Activated CD4-positive, CD25-positive, alpha-beta regulatory T cell (primary cell): Measurements from ENCODE around the gene HTR4.
"Not testable (repeated sequence)": the region's sequence is repeated elsewhere in the genome, so short reads cannot be mapped to it uniquely, and the experiment has no call there.

ENCODE experiments used
- DNase-seq, 4 experiments: peaks; one replicate each; lab custom pipeline; 2025; lab: John Stamatoyannopoulos, UW

Gene HTR4

DNA sequence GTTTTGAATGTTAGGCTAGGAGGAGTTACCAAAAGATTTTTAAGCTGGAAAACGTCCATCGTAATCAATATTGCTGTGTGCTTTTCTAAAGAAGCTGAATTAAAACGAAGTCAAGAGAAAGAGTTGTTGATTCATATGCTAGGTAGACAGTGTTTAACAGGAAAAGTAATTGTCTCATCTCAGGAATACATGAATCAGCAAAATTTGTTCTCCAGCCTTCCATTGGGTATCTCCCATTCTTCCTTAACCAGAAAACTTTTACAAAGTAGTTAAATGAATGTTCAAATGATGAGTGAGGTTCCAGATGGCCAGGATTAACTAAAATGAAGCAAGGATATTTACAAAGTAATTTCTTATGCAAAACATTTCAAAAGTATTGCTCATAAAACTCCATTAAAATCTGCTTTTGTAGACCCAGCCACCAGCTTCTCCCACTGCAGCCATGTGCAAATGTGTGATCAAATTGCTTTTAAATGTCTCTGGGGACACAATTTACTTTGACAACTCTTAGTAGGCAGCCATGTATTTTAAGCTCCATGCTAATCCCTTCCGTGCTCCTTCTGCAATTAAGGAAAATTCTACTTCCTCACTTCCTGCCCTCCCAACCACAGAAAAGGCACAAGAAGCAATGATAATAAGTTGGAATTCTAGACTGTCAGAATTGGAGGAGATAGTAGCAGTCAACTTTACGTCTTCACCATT is 121.2 kb downstream of the HTR4 start:
- no peak for DNase-seq

DNA sequence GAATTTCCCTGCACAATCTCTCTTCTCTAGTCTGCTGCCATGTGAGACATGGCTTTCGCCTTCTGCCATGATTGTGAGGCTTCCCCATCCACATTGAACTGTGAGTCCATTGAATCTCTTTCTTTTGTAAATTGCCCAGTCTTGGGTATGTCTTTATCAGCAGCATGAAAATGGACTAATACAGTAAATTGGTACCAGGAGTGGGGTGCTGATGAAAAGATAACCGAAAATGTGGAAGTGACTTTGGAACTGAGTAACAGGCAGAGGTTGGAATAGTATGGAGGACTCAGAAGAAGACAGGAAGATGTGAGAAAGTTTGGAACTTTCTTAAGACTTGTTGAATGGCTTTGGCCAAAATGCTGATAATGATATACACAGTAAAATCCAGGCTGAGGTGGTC is 124.9 kb downstream of the HTR4 start:
- not testable (repeated sequence) for DNase-seq

DNA sequence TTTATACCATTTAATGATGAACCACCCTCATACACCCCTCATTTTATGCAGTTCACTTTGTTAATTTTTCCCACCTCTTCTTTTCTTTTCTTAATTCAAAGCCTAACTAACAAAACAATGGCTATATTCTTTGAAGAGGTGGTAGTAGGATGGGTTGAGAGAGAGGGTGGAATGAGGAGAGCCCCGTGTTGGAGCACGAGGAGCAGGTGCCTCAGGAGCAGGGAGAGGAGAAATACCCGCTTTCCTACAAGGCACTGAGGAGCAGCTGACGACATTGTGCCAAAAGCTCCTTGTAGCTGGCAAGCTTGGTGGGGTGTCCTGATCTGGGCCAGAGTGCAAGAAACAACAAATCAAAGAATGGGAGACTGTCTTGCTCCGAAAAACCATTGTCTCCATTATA is 129.6 kb downstream of the HTR4 start:
- DNase-seq: no peak

DNA sequence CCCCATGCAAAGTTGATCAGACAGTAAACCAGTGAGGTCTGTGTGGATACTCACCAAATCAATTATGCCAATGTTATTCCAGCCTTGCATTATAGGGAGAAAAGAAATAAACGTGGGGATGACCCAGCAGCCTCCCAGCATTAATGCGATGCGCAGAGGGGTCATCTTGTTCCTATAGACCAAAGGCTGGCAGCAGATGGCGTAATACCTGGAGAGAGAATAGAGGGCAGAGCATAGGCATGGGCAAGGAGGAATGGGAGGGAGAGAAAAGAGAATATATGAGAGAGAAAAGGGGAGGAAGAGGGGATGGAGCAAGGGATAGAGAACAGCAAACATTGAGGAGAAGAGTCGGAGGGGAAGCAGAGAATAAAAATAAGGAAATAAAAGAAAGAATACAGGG is 131.2 kb downstream of the HTR4 start:
- DNase-seq: no peak

DNA sequence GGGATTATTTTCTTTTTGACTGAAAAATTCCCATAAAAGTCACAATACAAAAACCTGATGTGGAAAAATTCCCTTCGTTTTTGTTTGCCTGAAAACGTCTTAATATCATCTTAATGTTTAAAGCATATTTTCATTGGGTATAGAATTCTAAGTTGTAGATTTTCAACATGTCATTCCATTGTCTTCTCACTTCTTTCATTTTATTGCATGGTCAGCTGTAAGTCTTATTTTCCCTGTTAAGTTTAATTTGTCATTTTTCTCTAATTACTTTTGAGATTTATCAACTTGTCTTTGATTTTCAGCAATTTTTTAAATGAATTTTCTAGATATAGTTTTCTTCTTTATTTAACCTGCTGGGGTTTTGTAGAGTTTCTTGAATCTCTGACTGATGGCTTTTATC is 138.9 kb downstream of the HTR4 start:
- DNase-seq: no peak

- DNase-seq: no peak
Measured at GRCh38 chr5:148514344-148514743, 140.0 kb downstream of the HTR4 start.

- no peak for DNase-seq
Measured at GRCh38 chr5:148512498-148512897, 141.8 kb downstream of the HTR4 start.

GRCh38 chr5:148511810-148512347 is 142.4 kb downstream of the HTR4 start:
- DNase-seq: no peak

DNA sequence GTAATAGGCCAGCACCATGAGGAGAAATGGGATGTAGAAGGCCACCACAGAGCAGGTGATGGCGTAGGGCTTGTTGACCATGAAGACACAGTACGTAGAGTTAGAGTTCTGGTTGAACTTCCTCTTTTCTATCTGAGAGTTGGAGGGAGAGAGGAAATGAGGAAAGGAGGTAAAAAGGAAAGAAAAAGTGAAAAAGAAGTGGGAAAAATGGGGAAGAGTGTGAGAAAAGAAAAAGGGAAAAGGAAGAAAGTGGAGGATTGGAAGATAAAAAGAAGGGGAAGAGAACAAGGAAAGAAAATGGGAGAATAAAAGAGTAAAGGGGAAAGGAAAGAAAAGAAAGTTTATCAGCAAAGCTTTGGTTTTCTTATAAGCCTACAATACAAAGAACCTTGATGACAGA is 144.4 kb downstream of the HTR4 start:
- no peak for DNase-seq

DNA sequence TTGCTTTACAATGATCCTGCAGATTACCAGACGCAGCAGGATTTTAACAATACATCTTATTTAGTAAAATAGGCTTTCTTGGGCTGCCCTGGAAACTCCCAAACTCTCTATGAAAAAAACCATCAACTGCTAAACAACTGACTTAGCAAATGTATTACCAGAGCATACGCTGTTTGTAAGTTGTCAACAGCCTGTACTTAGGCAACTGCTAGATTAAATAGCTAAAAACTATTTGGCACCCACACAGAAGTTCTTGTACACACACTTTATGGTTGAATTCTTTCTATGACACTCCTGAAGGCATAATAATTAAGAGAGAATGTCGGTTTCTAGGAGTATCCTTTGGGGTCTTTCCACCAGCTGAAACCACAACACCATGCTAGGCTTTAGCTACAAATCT is 146.7 kb downstream of the HTR4 start:
- no peak for DNase-seq

GRCh38 chr5:148499452-148499851 is 154.9 kb downstream of the HTR4 start:
- DNase-seq: no peak

GRCh38 chr5:148497757-148498156 is 156.6 kb downstream of the HTR4 start:
- no peak for DNase-seq

DNA sequence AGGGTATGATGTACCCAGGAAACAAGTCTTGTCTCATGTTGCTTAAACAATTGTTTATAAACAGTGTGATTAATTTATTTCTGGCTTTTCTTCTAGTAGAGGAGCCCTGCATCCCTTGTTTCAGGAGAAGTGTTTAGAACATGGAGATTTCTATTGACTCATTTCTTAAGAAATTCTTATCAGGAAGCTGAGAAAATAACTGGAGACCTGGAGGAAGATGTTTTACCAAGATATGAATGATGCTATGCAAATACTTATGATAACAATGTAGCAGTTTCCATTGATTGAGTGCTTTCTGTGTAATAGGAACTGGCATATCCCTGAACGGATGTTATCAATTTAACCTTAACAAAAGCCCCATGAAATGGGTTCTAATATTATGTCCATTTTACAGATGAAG is 162.0 kb downstream of the HTR4 start:
- no peak for DNase-seq

GRCh38 chr5:148491793-148492184 is 162.5 kb downstream of the HTR4 start:
- DNase-seq: no peak

DNA sequence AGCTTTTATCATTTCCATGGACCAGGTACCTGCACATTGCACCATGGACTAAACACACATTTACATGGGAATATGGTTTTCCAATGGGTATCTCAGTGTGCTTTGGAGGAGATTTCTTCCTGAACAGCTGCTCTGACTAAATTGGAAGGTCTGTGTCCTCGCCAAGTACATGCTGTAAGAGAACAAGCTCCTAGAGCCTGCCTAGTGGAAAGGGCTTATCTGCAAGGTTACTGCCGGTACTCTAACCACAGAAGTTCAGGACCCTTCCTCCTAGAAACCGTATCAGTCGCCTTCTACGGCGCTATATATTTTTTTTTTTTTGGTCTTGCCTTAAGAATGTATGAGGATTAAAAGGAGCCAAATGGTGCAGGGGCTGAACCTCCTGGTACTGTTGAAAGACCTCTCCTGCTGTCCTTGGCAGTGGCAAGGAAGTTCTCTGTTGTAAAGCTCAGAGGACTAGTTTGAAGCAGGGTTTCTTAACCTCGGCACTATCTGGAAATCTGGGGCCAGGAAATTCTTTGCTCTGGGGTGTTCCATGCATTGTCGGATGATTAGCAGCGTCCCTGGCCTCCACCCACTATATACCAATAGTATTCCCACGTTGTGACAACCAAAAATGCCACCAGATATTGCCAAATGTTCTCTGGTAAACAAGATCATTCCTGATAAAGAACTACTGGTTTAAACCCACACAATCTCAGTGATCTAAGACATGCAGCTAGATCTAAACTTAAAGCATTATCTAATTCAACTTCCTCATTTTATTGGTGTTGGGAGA is 163.1 kb downstream of the HTR4 start:
- DNase-seq: no peak

DNA sequence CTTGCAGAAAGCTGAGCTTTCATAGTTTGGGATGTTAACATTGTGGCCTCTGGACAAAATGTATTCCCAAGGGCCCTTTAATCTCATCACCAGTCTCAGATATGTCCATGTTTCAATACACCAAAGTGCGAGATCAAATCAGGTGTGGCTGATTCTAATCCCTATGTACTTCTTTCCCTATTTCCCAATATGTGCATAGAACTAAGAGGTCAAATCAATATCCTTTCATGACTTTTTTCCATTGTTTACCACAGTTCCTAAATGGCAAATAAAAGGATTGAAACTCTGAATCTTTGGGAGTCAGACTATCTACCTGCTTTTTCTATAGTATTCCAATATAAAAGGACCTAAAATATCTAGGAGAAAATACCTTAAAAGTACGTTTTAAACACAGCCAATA is 165.6 kb downstream of the HTR4 start:
- no peak for DNase-seq

- DNase-seq: no peak
Measured at GRCh38 chr5:148486456-148486855, 167.9 kb downstream of the HTR4 start.

- DNase-seq: no peak
Measured at GRCh38 chr5:148484651-148485050, 169.7 kb downstream of the HTR4 start.

- DNase-seq: no peak
Measured at GRCh38 chr5:148483750-148484149, 170.6 kb downstream of the HTR4 start.

GRCh38 chr5:148482697-148483462 is 171.4 kb downstream of the HTR4 start:
- peak; percentile 2 to 7 (median 4) for DNase-seq

- no peak for DNase-seq
Measured at GRCh38 chr5:148482196-148482595, 172.1 kb downstream of the HTR4 start.

GRCh38 chr5:148477429-148477828 is 176.9 kb downstream of the HTR4 start:
- DNase-seq: no peak

- no peak for DNase-seq
Measured at GRCh38 chr5:148476302-148476701, 178.0 kb downstream of the HTR4 start.
